Gastroesophageal sphincter (tissue), 4 donors: ENCODE data around the gene EMB. TPM values are rescaled to one million over a fixed set of nuclear protein-coding genes. Genes with fewer than 3 reads are reported as not detected.
"Not testable (repeated sequence)": the region's sequence is repeated elsewhere in the genome, so short reads cannot be mapped to it uniquely, and the experiment has no call there.

Experiments used
- ATAC-seq: fragments of 150-250 bp; one replicate; pipeline ENCODE4 v1.9.1; 2016; ENCODE audit warnings: mild to moderate bottlenecking, moderate library complexity
- H3K27ac ChIP-seq, 4 donors: fragments of 200-600 bp; sonication (generic) in 3 of 4; 1 replicate in 3 of 4; 2 replicates in 1 of 4; pipeline ENCODE4 v1.5.1; 2016 to 2019
- H3K27me3 ChIP-seq: fragments of 200-600 bp; sonication (generic); one replicate; pipeline ENCODE4 v1.5.1; 2019
- H3K36me3 ChIP-seq, 2 donors: fragments of 200-600 bp; sonication (generic); one replicate each; pipeline ENCODE4 v1.5.1; 2019; ENCODE audit warnings: control low read depth in 1 of 2
- H3K4me1 ChIP-seq, 3 donors: fragments of 200-600 bp; sonication (generic); 1 replicate in 2 of 3; 2 replicates in 1 of 3; pipeline ENCODE4 v1.5.1; 2016 to 2019; ENCODE audit warnings: control low read depth in 2 of 3
- H3K4me3 ChIP-seq, 2 donors: fragments of 200-600 bp; sonication (generic); one replicate each; pipeline ENCODE4 v1.5.1; 2019; ENCODE audit warnings: mild to moderate bottlenecking in 1 of 2, moderate library complexity in 1 of 2
- H3K9me3 ChIP-seq, 3 donors: fragments of 200-600 bp; sonication (generic); one replicate each; pipeline ENCODE4 v1.5.1; 2017 to 2019; ENCODE audit warnings: control low read depth in 2 of 3
- EP300 ChIP-seq: sonication (generic); formaldehyde crosslinking; IDR thresholded peaks from one replicate; pipeline ENCODE4 v1.6.1; 2017; ENCODE audit warnings: antibody characterized with exemption, mild to moderate bottlenecking
- POLR2A ChIP-seq, 2 donors: fragments of 450-650 bp; IDR thresholded peaks; one replicate each; pipeline ENCODE4 v1.6.1; 2017; ENCODE audit warnings: antibody characterized with exemption in 2 of 2, mild to moderate bottlenecking in 2 of 2, moderate library complexity in 1 of 2
- POLR2AphosphoS5 ChIP-seq: sonication (generic); formaldehyde crosslinking; IDR thresholded peaks from one replicate; pipeline ENCODE4 v1.6.1; 2017; ENCODE audit warnings: antibody characterized with exemption
- WGBS, 2 donors: methylation state at CpG; one replicate each; pipeline ENCODE4 v1.1.5; 2018; ENCODE audit warnings: low coverage in 1 of 2; 5-methylcytosine and 5-hydroxymethylcytosine counted together
- total RNA-seq, 4 donors: library from RNA; depleted of rRNA; stranded (reverse); fragments of >200 nt; gene quantifications; one replicate each; pipeline ENCODE4 v1.1.0, GENCODE V29; 2016
- TF ChIP-seq, protein P1 (sequence below), 4 experiments: fragments of 200-600 bp in 2 of 4; fragments of 450-650 bp in 2 of 4; sonication (generic) in 1 of 4; IDR thresholded peaks; one replicate each; pipeline ENCODE4 v1.5.1; 2017 to 2019; ENCODE audit warnings: antibody characterized with exemption in 4 of 4, mild to moderate bottlenecking in 2 of 4, moderate library complexity in 2 of 4

The EMB gene
- 10 to 100 TPM in 2 of 4 donors, 1 to 10 TPM in 2; 5.2 to 31.2 (median 15.3) TPM for total RNA-seq

DNA sequence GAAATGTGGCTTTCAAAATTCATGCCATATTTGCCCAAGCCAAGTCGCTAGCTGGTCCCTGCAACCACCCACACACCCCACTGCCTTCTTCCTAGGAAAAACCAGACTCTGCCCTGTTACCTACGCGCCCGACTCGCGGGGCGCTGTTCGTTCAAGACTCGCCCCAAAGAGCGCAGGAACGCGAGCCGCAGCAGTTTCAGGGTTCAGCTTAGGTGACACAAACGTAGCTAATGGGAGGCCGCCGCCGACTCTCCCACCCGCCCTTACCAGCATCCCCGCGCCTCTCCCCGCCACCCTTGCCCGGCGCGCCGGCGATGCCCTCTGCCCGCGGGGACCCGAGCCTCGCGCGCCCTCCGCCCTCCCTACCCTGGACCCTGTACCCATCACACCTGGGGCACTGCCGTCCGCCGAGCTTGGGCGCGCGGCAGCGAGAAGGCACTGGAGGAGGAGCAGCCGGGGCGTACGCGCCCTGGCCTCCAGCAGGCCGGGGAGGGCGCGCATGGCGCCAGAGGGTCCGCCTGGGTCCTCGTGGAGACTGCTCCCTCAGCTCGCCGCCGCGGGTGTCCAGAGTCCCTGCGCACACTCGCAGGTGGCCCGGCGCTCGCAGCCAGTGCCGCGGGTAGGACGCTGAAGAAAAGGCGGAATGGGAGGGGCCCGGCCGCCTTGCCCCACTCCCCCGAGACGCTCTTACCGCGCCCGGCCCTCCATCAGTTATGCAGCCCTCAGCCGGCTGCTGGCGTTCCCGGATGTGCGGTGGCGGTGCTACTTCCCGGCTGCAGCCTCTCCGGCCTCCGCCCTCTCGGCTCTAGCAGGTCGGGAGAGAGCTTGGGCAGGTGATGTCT lies at the start of gene EMB:
Gene EMB (minus strand): TSS at position 638 of the 842 bp plus-strand sequence. CDS start 137 bp downstream, at position 501.
- H3K27ac ChIP-seq = peak within 1 kb of the TSS; percentile 31 to 69 (median 51)
- WGBS, 2 donors = 4 to 6% methylated on average over 12 to 28 of the region's 80 CpGs
- peak within 1 kb of the TSS; percentile 41 to 52 for H3K4me3 ChIP-seq

GRCh38 chr5:50489491-50489890 lies 48.4 kb upstream of the EMB start:
- not testable (repeated sequence) for H3K4me3 ChIP-seq, H3K27ac ChIP-seq, H3K36me3 ChIP-seq, H3K9me3 ChIP-seq, H3K4me1 ChIP-seq, ATAC-seq, H3K27me3 ChIP-seq
- no CpG with 5 or more reads among the region's 10 CpGs for WGBS, 2 donors

More for the DNA sequence above, at the start of gene EMB:
- Histone ChIP-seq H3K9me3 (no peaks in the 10 kb centered on the region), H3K36me3 (no peaks in the 10 kb centered on the region), H3K4me1 (peaks cover 0 to 10% (median 0%) of the 10 kb centered on the region in 3 donors), H3K27me3 (peaks cover 24% of the 10 kb centered on the region)
- peak; percentile 61 for ATAC-seq
- TF ChIP-seq POLR2AphosphoS5 = no peak
- TF ChIP-seq POLR2A (IDR thresholded peaks at IDR 0.05) = peak in 1 of 2 donors; percentile 21

DNA sequence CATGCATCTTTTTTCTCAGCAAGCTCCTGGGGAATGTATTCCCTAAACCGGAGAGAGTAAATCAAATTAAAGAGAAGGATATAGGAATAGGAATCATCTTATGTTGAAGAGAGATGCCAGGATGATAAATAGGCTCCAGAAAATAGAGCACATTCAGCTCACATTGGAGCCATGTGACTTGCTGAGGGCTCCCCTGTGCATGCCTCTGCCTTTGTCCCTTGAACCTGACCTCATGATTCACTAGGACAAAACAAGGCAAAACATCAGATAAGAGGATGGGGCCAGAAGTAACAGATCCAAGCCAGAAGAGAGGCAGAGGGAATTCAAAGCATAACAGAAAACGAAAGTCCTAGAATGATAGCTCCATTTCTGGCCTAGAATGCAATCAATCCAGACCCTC lies 37.7 kb upstream of the EMB start:
- WGBS, 2 donors = 43 to 61% methylated on average over 1 to 2 of the region's 2 CpGs
- not testable (repeated sequence) for H3K9me3 ChIP-seq, H3K27me3 ChIP-seq, H3K27ac ChIP-seq, H3K4me3 ChIP-seq, ATAC-seq, H3K4me1 ChIP-seq, H3K36me3 ChIP-seq

DNA sequence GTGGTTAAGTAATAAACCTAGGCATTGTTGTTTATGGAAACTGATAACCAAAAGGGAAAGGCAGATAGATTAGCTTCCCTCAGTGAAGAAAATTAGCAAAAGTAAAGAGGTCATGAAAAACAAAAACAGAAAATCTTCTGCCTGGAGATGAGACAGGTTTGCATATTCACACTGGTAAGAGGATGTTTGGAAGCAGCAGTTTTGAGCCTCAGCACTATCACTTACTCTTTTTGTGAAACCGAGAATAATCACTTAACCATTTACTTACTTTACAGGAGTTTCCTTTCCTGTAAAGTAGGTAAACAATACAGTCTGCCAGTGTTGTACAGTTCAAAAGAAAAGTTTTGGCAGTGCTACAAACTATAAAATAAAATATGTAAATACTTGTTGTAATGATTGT lies 35.5 kb upstream of the EMB start:
- TF ChIP-seq, protein P1, sequence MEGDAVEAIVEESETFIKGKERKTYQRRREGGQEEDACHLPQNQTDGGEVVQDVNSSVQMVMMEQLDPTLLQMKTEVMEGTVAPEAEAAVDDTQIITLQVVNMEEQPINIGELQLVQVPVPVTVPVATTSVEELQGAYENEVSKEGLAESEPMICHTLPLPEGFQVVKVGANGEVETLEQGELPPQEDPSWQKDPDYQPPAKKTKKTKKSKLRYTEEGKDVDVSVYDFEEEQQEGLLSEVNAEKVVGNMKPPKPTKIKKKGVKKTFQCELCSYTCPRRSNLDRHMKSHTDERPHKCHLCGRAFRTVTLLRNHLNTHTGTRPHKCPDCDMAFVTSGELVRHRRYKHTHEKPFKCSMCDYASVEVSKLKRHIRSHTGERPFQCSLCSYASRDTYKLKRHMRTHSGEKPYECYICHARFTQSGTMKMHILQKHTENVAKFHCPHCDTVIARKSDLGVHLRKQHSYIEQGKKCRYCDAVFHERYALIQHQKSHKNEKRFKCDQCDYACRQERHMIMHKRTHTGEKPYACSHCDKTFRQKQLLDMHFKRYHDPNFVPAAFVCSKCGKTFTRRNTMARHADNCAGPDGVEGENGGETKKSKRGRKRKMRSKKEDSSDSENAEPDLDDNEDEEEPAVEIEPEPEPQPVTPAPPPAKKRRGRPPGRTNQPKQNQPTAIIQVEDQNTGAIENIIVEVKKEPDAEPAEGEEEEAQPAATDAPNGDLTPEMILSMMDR (IDR thresholded peaks at IDR 0.05) = no peak
- TF ChIP-seq POLR2A (IDR thresholded peaks at IDR 0.05) (no peak), EP300 (no peak), POLR2AphosphoS5 (no peak)
- WGBS, 2 donors = 50 to 67% methylated on average over 1 of the region's 1 CpG
- no peaks in the 10 kb centered on the region for H3K36me3 ChIP-seq
- no peak overlapping the region for H3K27ac ChIP-seq
- H3K4me1 ChIP-seq = no peaks in the 10 kb centered on the region
- no peak overlapping the region for H3K4me3 ChIP-seq
- H3K27me3 ChIP-seq = no peaks in the 10 kb centered on the region
- H3K9me3 ChIP-seq = no peaks in the 10 kb centered on the region
- ATAC-seq = no peak

- H3K36me3 ChIP-seq = not testable (repeated sequence)
- WGBS, 2 donors = no CpG with 5 or more reads among the region's 23 CpGs
These were observed 23.9 kb upstream of the EMB start for GRCh38 chr5:50465015-50465414.

DNA sequence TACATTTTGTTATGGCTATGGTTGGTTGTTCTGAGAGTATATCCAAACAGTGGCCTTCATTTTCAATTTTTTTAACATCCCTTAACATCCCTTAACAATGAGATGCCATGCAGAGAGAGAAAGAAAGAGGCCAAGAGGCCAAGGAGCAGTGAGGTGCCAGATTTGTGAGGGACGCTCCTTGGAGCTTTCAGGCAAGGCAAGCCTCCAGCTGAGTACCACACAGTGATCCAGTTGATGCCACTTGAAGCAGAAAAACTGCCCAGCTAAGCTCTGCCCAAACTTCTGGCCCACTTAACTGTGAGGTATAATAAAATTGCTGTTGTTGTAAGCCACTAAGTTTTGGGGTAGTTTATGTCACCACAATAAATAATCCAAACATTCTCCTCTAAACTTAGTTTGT lies 22.6 kb upstream of the EMB start:
- no peak overlapping the region for H3K27ac ChIP-seq
- 86 to 100% methylated on average over 1 of the region's 1 CpG for WGBS, 2 donors
- no peak overlapping the region for H3K4me3 ChIP-seq
- no peaks in the 10 kb centered on the region for H3K27me3 ChIP-seq
- peaks cover 0 to 5% (median 0%) of the 10 kb centered on the region in 3 donors for H3K9me3 ChIP-seq
- no peaks in the 10 kb centered on the region for H3K4me1 ChIP-seq
- TF ChIP-seq EP300 (no peak), POLR2A (IDR thresholded peaks at IDR 0.05) (no peak), POLR2AphosphoS5 (no peak)
- TF ChIP-seq, protein P1 (IDR thresholded peaks at IDR 0.05) = no peak
- ATAC-seq = no peak
- H3K36me3 ChIP-seq = no peaks in the 10 kb centered on the region

More at GRCh38 chr5:50465015-50465414, 23.9 kb upstream of the EMB start:
- H3K27ac ChIP-seq, H3K27me3 ChIP-seq, H3K4me3 ChIP-seq, H3K4me1 ChIP-seq, ATAC-seq, H3K9me3 ChIP-seq: not testable (repeated sequence)

DNA sequence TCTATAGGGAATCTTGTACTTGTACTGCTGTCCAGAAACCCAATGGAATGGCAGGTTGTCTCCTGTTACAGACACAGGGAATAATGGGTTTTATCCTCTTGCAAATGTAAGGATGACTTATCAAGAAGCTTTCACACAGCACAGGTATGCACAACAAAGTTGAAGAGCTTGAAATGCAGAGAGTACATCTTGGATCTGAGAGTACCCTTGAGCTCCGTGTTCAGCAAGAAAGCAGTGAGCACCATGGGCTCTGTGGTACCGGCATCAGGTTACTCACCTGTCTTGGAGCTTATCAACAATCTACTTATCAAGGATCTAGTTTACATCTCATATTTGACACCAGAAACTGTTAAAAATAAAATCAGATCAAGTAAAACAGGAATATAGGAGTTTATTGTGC lies 22.0 kb upstream of the EMB start:
- Histone ChIP-seq H3K27me3 (no peaks in the 10 kb centered on the region), H3K9me3 (peaks cover 0 to 5% (median 0%) of the 10 kb centered on the region in 3 donors), H3K4me3 (no peak overlapping the region), H3K4me1 (no peaks in the 10 kb centered on the region), H3K27ac (no peak overlapping the region), H3K36me3 (no peaks in the 10 kb centered on the region)
- WGBS, 2 donors = 88% methylated on average over 2 of the region's 2 CpGs
- TF ChIP-seq POLR2AphosphoS5 = no peak
- TF ChIP-seq, protein P1 (IDR thresholded peaks at IDR 0.05) = no peak
- no peak for TF ChIP-seq EP300
- no peak for TF ChIP-seq POLR2A (IDR thresholded peaks at IDR 0.05)
- no peak for ATAC-seq

DNA sequence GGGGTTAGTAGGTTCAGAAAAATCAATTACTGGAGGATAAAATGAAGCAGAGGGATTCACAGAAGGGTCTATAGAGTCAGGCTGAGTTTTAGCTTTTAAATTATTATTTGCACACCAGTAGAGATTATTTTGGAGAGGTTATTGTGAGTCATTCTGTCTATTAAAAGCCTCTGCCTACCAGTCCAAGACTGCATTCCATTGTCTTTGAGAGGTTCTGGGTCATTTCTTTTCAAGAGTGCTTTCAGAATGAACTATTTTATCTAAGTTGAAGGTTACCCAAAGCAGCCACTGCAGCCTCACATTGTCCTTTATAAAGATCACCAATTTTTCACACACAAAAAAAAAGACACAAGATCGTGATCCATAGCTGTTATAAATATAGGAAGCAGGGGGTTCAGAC lies 21.5 kb upstream of the EMB start:
- not testable (repeated sequence) for H3K36me3 ChIP-seq, H3K4me3 ChIP-seq, H3K27me3 ChIP-seq, H3K4me1 ChIP-seq, ATAC-seq, H3K9me3 ChIP-seq, H3K27ac ChIP-seq
- WGBS, 2 donors = 29 to 44% methylated on average over 1 of the region's 1 CpG

- WGBS, 2 donors = 80 to 100% methylated on average over 1 to 3 of the region's 9 CpGs
- not testable (repeated sequence) for H3K27me3 ChIP-seq, H3K4me1 ChIP-seq, H3K36me3 ChIP-seq, ATAC-seq, H3K4me3 ChIP-seq, H3K27ac ChIP-seq, H3K9me3 ChIP-seq
These were observed 17.3 kb upstream of the EMB start for GRCh38 chr5:50458372-50458771.

GRCh38 chr5:50449241-50449640 lies 8.2 kb upstream of the EMB start:
- H3K27me3 ChIP-seq, H3K36me3 ChIP-seq, H3K4me1 ChIP-seq, H3K27ac ChIP-seq, H3K4me3 ChIP-seq, ATAC-seq: not testable (repeated sequence)
- H3K9me3 ChIP-seq = peaks cover 0 to 12% (median 0%) of the 10 kb centered on the region in 3 donors
- WGBS, 2 donors = 21 to 34% methylated on average over 3 of the region's 3 CpGs
